Measurements from ENCODE around the gene CNTN2. TPM values are rescaled to one million over a fixed set of nuclear protein-coding genes. Genes with fewer than 3 reads are reported as not detected.

Gene CNTN2
- polyA plus RNA-seq, 1 donor (not counting 4 experiments of a cell fraction or from before 2014, with no cell fraction given), result not detected

- dilution Hi-C loops (cut with MboI; ENCODE audit: extremely low pct_ligation_motif_present, low sequenced_read_pairs), result no loop called here
- TF ChIP-seq EZH2 (IDR thresholded peaks at IDR 0.05; ENCODE audit: low read length) (no peak), CTCF (optimal IDR thresholded peaks at IDR 0.05 in 1 of 3, IDR thresholded peaks at IDR 0.05 in 1 of 3, conservative IDR thresholded peaks at IDR 0.05 in 1 of 3; ENCODE audit: extremely low read depth in 1 of 3, insufficient read depth in 2 of 3, low read length in 3 of 3) (no peak)
- H3K9me3 ChIP-seq (ENCODE audit: control insufficient read depth, low read depth, low read length), result no peaks in the 10 kb centered on the region
- H4K20me1 ChIP-seq (ENCODE audit: control insufficient read depth, extremely low read depth, insufficient read depth, low read length), result no peaks in the 10 kb centered on the region
- no peak overlapping the region for H3K27ac ChIP-seq (ENCODE audit: control insufficient read depth, insufficient read depth, low read length)
- H3K36me3 ChIP-seq (ENCODE audit: control insufficient read depth in 2 of 2, extremely low read depth in 1 of 2, insufficient read depth in 2 of 2, low read length in 2 of 2), result no peaks in the 10 kb centered on the region
- FAIRE-seq (no peak), DNase-seq (ENCODE audit: low read depth, low spot score) (no peak)
- no peaks in the 10 kb centered on the region for H3K9me1 ChIP-seq (ENCODE audit: control insufficient read depth, extremely low read depth, insufficient read depth, low read length)
- H3K79me2 ChIP-seq (ENCODE audit: control insufficient read depth, insufficient read depth, low read length), result no peaks in the 10 kb centered on the region
- H2AFZ ChIP-seq (ENCODE audit: control insufficient read depth, low read length), result no peak overlapping the region
- H3K4me3 ChIP-seq (ENCODE audit: control insufficient read depth in 2 of 3, extremely low read depth in 1 of 3, insufficient read depth in 2 of 3, low read depth in 1 of 3, low read length in 3 of 3), result no peak overlapping the region
- no peak overlapping the region for H3K9ac ChIP-seq (ENCODE audit: control insufficient read depth, extremely low read depth, insufficient read depth, low read length)
- H3K4me1 ChIP-seq (ENCODE audit: control insufficient read depth, extremely low read depth, insufficient read depth, low read length), result no peaks in the 10 kb centered on the region
- peaks cover under 1% of the 10 kb centered on the region for H3K27me3 ChIP-seq (ENCODE audit: control insufficient read depth, extremely low read depth, insufficient read depth, low read length)
- H3K4me2 ChIP-seq (ENCODE audit: control insufficient read depth, extremely low read depth, insufficient read depth, low read depth, low read length), result no peak overlapping the region
Observed at GRCh38 chr1:205062319-205062718, 19.3 kb downstream of the CNTN2 start.

- FAIRE-seq, result no peak
- H3K27ac ChIP-seq (ENCODE audit: control insufficient read depth, insufficient read depth, low read length), result no peak overlapping the region
- no peaks in the 10 kb centered on the region for H3K9me3 ChIP-seq (ENCODE audit: control insufficient read depth, low read depth, low read length)
- no peaks in the 10 kb centered on the region for H3K27me3 ChIP-seq (ENCODE audit: control insufficient read depth, extremely low read depth, insufficient read depth, low read length)
- no peak overlapping the region for H2AFZ ChIP-seq (ENCODE audit: control insufficient read depth, low read length)
- no peak for DNase-seq (ENCODE audit: low read depth, low spot score)
- dilution Hi-C loops (cut with MboI; ENCODE audit: extremely low pct_ligation_motif_present, low sequenced_read_pairs), result no loop called here
- H3K79me2 ChIP-seq (ENCODE audit: control insufficient read depth, insufficient read depth, low read length), result no peaks in the 10 kb centered on the region
- H3K9ac ChIP-seq (ENCODE audit: control insufficient read depth, extremely low read depth, insufficient read depth, low read length), result no peak overlapping the region
- H3K4me3 ChIP-seq (ENCODE audit: control insufficient read depth in 2 of 3, extremely low read depth in 1 of 3, insufficient read depth in 2 of 3, low read depth in 1 of 3, low read length in 3 of 3), result no peak overlapping the region
- TF ChIP-seq EZH2 (IDR thresholded peaks at IDR 0.05; ENCODE audit: low read length) (no peak), CTCF (optimal IDR thresholded peaks at IDR 0.05 in 1 of 3, IDR thresholded peaks at IDR 0.05 in 1 of 3, conservative IDR thresholded peaks at IDR 0.05 in 1 of 3; ENCODE audit: extremely low read depth in 1 of 3, insufficient read depth in 2 of 3, low read length in 3 of 3) (no peak)
- H3K9me1 ChIP-seq (ENCODE audit: control insufficient read depth, extremely low read depth, insufficient read depth, low read length), result no peaks in the 10 kb centered on the region
- H4K20me1 ChIP-seq (ENCODE audit: control insufficient read depth, extremely low read depth, insufficient read depth, low read length), result no peaks in the 10 kb centered on the region
- H3K4me1 ChIP-seq (ENCODE audit: control insufficient read depth, extremely low read depth, insufficient read depth, low read length), result no peaks in the 10 kb centered on the region
- no peaks in the 10 kb centered on the region for H3K36me3 ChIP-seq (ENCODE audit: control insufficient read depth in 2 of 2, extremely low read depth in 1 of 2, insufficient read depth in 2 of 2, low read length in 2 of 2)
- no peak overlapping the region for H3K4me2 ChIP-seq (ENCODE audit: control insufficient read depth, extremely low read depth, insufficient read depth, low read depth, low read length)
Observed at GRCh38 chr1:205062895-205063294, 19.9 kb downstream of the CNTN2 start.
